GM19328 (cell line): ENCODE results near the gene GABRA5.

ENCODE experiments used
- ATAC-seq: cut with Tn5 transposase; IDR thresholded peaks from one replicate; pipeline ENCODE4 v1.9.1; 2021; ENCODE audit warnings: mild to moderate bottlenecking, moderate library complexity; ENCODE audit not compliant: unreplicated experiment

The GABRA5 gene

DNA sequence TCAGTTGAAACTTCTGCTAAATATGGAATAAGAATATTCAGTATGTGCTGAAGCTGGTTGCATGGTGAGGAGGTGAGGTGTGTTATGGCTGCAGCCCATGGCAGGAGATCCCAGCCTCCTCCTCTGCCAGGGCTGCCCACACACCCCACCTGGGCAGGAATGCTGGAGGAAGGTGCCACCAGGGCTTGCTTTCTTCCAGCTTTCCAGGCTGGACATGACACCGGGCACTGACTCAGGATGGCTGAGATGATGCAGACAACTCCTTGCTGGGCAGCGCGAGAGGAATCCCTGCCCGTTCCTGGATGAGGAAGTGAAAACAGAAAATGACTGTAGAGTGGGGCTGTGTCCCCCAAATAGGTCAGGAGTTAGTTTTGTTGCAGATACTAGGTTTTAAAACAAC lies 118.2 kb downstream of the GABRA5 start:
- no peak for ATAC-seq

GRCh38 chr15:26996250-26996649 lies 129.4 kb downstream of the GABRA5 start:
- no peak for ATAC-seq
